ENCODE measurements around the gene RAB37. TPM values are rescaled to one million over a fixed set of nuclear protein-coding genes. Genes with fewer than 3 reads are reported as not detected.
A peak's percentile ranks its signal among the peaks of the same experiment; 100 is the strongest.

RAB37 gene
- total and polyA plus RNA-seq, 7 experiments from 2014 or later: 23.6 to 58.5 (median 30.7) TPM

DNA sequence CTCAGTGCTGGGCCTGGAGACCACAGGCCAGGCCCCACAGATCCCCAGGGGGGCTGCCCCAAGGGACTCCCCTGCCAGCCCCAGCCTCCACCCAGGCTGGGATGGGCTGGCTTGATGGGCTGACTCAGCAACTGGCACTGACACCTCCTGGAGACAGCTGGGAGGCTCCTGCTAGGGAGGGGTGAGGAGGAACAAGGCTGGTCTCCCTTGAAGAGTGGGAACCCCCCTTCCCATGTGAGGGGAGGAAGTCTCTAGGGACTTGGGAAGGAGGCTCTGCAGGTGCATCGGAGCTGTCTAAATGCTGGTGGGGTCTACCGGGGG lies 21.8 kb downstream of the RAB37 start:
- ChIA-PET POLR2A (interaction anchor here (2.7 to 20.3 kb wide), 5 partner anchors 9 to 20 kb away, joined by 18 to 372 read pairs (median 34); partner anchors contain the start of genes NAT9 and RAB37), CTCF (interaction anchor here (0.7 to 14.1 kb wide), 11 partner anchors 9 to 101 kb away, joined by 3 to 165 read pairs (median 9); partner anchors contain the start of genes NAT9 and RAB37)
- H3K36me3 Mint-ChIP-seq: no peaks in the 10 kb centered on the region

DNA sequence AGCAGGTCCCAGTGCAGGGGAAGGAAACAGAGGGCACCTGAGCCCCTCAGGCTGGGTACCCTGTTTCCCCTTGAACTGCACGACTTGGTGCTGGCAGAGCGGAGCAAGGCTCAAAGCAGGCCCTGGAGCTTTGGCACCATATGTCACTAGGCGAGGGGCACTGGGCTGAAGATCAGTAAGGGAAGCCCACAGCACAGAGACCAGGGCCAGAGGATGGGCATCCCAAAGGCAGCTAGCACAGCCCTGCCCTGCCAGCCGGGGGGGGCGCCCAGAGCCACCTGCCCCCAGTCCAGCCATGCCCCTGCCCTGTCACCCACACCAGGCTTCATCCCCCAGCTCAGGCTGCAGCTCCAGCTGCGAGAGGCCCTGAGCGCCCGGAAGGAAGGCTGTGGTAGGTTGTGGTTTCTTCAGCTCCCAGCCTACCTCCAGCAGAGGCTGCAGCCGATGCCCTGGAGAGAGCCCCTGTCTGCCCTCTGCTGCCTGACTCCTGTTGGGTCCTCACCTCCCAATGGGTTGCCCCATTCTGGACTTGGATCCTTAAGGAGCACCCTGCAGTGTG lies 22.3 kb downstream of the RAB37 start:
- Mint-ChIP-seq H3K27me3 (no peaks in the 10 kb centered on the region), H3K4me3 (peak overlapping the region; percentile 82 to 92 (median 84)), H3K9me3 (no peaks in the 10 kb centered on the region), H3K27ac (peak overlapping the region; percentile 75 to 97 (median 90)), H3K36me3 (no peaks in the 10 kb centered on the region), H3K4me1 (peaks cover 44 to 78% (median 62%) of the 10 kb centered on the region in 7 donors)
- Histone ChIP-seq H3K36me3 (ENCODE audit: control insufficient read depth in 2 of 3, insufficient read depth in 3 of 3, low read length in 3 of 3) (peaks cover 0 to 45% (median 7%) of the 10 kb centered on the region in 3 experiments), H3K4me1 (ENCODE audit: control insufficient read depth in 2 of 2, insufficient read depth in 2 of 2, low read length in 2 of 2) (peaks cover 69 to 82% of the 10 kb centered on the region in 2 donors), H3K9me3 (ENCODE audit: control insufficient read depth in 2 of 3, low read length in 3 of 3) (no peaks in the 10 kb centered on the region), H3K27me3 (ENCODE audit: control insufficient read depth in 2 of 2, insufficient read depth in 2 of 2, low read length in 2 of 2) (no peaks in the 10 kb centered on the region), H3K4me3 (ENCODE audit: low read length) (peak overlapping the region; percentile 60), H3K27ac (ENCODE audit: low read depth, low read length) (peak overlapping the region; percentile 49)
- CTCF ChIA-PET: interaction anchor here (0.7 to 14.1 kb wide), 10 partner anchors 9 to 101 kb away, joined by 3 to 165 read pairs (median 11); partner anchors contain the start of genes NAT9 and RAB37
- POLR2A ChIA-PET: interaction anchor here (0.7 to 20.3 kb wide), 6 partner anchors 9 to 25 kb away, joined by 3 to 372 read pairs (median 27); partner anchors contain the start of genes NAT9 and RAB37
- DNase-seq: peak in 6 of 9 donors; percentile 47 to 60 (median 56)
- ATAC-seq: peak; percentile 86
- intact Hi-C loops (cut with micrococcal nuclease): loop anchor here (1.0 to 10.0 kb wide), 6 partner anchors 8 to 555 kb away; partner anchors contain the start of genes NHERF1 (in 1 of the 2) and RPL38 (in 1 of the 2)

More for the DNA sequence above, 21.8 kb downstream of the RAB37 start:
- Histone ChIP-seq H3K4me1 (ENCODE audit: control insufficient read depth in 2 of 2, insufficient read depth in 2 of 2, low read length in 2 of 2) (peaks cover 74 to 86% of the 10 kb centered on the region in 2 donors), H3K27ac (ENCODE audit: low read depth, low read length) (peak overlapping the region; percentile 49), H3K27me3 (ENCODE audit: control insufficient read depth in 2 of 2, insufficient read depth in 2 of 2, low read length in 2 of 2) (no peaks in the 10 kb centered on the region), H3K36me3 (ENCODE audit: control insufficient read depth in 2 of 3, insufficient read depth in 3 of 3, low read length in 3 of 3) (peaks cover 0 to 40% (median 4%) of the 10 kb centered on the region in 3 experiments), H3K4me3 (ENCODE audit: low read length) (peak overlapping the region; percentile 60), H3K9me3 (ENCODE audit: control insufficient read depth in 2 of 3, low read length in 3 of 3) (no peaks in the 10 kb centered on the region)
- H3K4me3 Mint-ChIP-seq: peak overlapping the region; percentile 82 to 92 (median 84)
- peak; percentile 54 for ATAC-seq
- intact Hi-C loops (cut with micrococcal nuclease): loop anchor here (1.0 to 10.0 kb wide), 6 partner anchors 8 to 554 kb away; partner anchors contain the start of genes NHERF1 (in 1 of the 2) and RPL38 (in 1 of the 2)
- peak overlapping the region; percentile 75 to 97 (median 90) for H3K27ac Mint-ChIP-seq
- no peaks in the 10 kb centered on the region for H3K9me3 Mint-ChIP-seq
- no peaks in the 10 kb centered on the region for H3K27me3 Mint-ChIP-seq
- H3K4me1 Mint-ChIP-seq: peaks cover 47 to 83% (median 66%) of the 10 kb centered on the region in 7 donors
- DNase-seq: no peak

DNA sequence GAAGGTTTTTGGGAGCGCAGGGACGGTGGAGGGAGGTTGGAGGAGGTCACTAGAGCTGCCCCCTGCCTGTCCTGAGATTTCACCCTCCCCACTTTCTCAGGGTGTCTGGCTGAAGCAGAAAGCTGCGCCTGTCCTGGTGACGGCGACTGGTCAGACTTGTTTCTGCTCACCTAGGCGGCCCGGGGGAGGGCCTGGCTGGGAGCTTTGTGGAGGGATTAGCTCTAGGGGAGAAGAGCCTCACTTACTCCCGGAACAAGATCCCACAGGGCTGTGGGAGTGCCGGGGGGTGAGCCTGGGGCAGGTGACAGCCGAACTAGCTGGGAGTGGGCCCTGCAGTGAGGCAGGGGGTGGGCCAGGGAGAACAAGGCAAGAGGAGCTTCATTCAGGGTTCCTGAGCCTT lies 22.9 kb downstream of the RAB37 start:
- H3K9me3 ChIP-seq (ENCODE audit: control insufficient read depth in 2 of 3, low read length in 3 of 3): no peaks in the 10 kb centered on the region
- Mint-ChIP-seq H3K9me3 (no peaks in the 10 kb centered on the region), H3K27me3 (no peaks in the 10 kb centered on the region), H3K27ac (peak overlapping the region; percentile 19 to 97 (median 90)), H3K4me3 (peak overlapping the region; percentile 82 to 92 (median 84)), H3K36me3 (peaks cover 0 to 2% (median 0%) of the 10 kb centered on the region in 5 donors), H3K4me1 (peaks cover 41 to 71% (median 56%) of the 10 kb centered on the region in 7 donors)
- POLR2A ChIA-PET: interaction anchor here (0.5 to 20.3 kb wide), 7 partner anchors 10 to 356 kb away, joined by 3 to 372 read pairs (median 20); partner anchors contain the start of genes NAT9 and RAB37
- H3K4me1 ChIP-seq (ENCODE audit: control insufficient read depth in 2 of 2, insufficient read depth in 2 of 2, low read length in 2 of 2): peaks cover 64 to 78% of the 10 kb centered on the region in 2 donors
- no peaks in the 10 kb centered on the region for H3K27me3 ChIP-seq (ENCODE audit: control insufficient read depth in 2 of 2, insufficient read depth in 2 of 2, low read length in 2 of 2)
- H3K4me3 ChIP-seq (ENCODE audit: low read length): peak overlapping the region; percentile 60
- ATAC-seq (no peak), DNase-seq (no peak)
- intact Hi-C loops (cut with micrococcal nuclease): loop anchor here (1.0 to 10.0 kb wide), 6 partner anchors 9 to 555 kb away; partner anchors contain the start of genes NHERF1 (in 1 of the 2) and RPL38 (in 1 of the 2)
- CTCF ChIA-PET: interaction anchor here (1.0 to 14.1 kb wide), 9 partner anchors 10 to 102 kb away, joined by 3 to 165 read pairs (median 13); partner anchors contain the start of genes NAT9 and RAB37
- H3K36me3 ChIP-seq (ENCODE audit: control insufficient read depth in 2 of 3, insufficient read depth in 3 of 3, low read length in 3 of 3): peaks cover 0 to 46% (median 13%) of the 10 kb centered on the region in 3 experiments
- peak overlapping the region; percentile 49 for H3K27ac ChIP-seq (ENCODE audit: low read depth, low read length)

DNA sequence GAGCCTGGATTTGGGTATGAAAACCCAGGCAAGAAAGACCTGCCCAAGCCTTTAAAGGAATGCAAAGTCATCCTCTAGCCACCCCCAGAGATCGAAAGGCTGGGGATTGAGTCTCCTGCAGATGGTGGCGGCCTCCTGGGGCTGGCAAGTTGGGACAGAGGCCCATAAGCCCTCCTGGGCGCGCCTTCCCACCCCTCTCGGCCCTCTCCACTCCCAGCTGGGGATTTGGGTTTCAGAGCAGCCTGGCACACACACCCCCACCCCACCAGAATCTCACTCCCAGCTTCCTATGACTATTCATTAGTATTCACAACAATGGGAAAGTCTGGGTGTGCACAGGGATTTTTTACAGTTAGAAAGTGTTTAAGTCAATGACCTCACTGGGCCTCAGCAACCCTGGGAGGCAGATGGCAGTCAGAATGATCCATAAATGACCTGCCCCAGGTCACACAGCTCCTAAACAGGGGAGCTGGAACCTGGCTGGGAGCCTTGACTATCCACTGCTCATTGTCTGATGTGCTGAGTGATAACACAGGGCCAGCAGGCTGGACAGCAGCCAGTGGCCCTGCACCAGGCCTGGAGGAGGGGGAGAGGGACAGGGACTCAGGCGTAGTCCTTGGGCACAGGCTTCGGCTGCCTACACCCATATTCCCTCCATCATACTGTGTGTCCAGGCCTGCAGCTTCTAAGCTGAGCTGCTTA lies 23.5 kb downstream of the RAB37 start:
- H3K27ac Mint-ChIP-seq: peak overlapping the region; percentile 19 to 97 (median 88)
- H3K36me3 Mint-ChIP-seq: peaks cover 0 to 3% (median 0%) of the 10 kb centered on the region in 5 donors
- H3K27me3 Mint-ChIP-seq: no peaks in the 10 kb centered on the region
- no peaks in the 10 kb centered on the region for H3K9me3 Mint-ChIP-seq
- peak overlapping the region in 9 of 10 donors; percentile 14 to 92 (median 84) for H3K4me3 Mint-ChIP-seq
- Histone ChIP-seq H3K4me1 (ENCODE audit: control insufficient read depth in 2 of 2, insufficient read depth in 2 of 2, low read length in 2 of 2) (peaks cover 58 to 72% of the 10 kb centered on the region in 2 donors), H3K27ac (ENCODE audit: low read depth, low read length) (peak overlapping the region; percentile 49), H3K27me3 (ENCODE audit: control insufficient read depth in 2 of 2, insufficient read depth in 2 of 2, low read length in 2 of 2) (no peaks in the 10 kb centered on the region), H3K9me3 (ENCODE audit: control insufficient read depth in 2 of 3, low read length in 3 of 3) (no peaks in the 10 kb centered on the region), H3K36me3 (ENCODE audit: control insufficient read depth in 2 of 3, insufficient read depth in 3 of 3, low read length in 3 of 3) (peaks cover 0 to 48% (median 13%) of the 10 kb centered on the region in 3 experiments), H3K4me3 (ENCODE audit: low read length) (peak overlapping the region; percentile 60)
- peaks cover 35 to 65% (median 50%) of the 10 kb centered on the region in 7 donors for H3K4me1 Mint-ChIP-seq
- ChIA-PET CTCF (interaction anchor here (2.3 to 14.1 kb wide), 5 partner anchors 14 to 103 kb away, joined by 9 to 165 read pairs (median 34); partner anchors contain the start of genes NAT9 and RAB37), POLR2A (interaction anchor here (0.5 to 20.3 kb wide), 6 partner anchors 10 to 355 kb away, joined by 4 to 372 read pairs (median 27); partner anchors contain the start of genes NAT9 and RAB37)
- intact Hi-C loops (cut with micrococcal nuclease): no loop called here
- DNase-seq (no peak), ATAC-seq (no peak)

DNA sequence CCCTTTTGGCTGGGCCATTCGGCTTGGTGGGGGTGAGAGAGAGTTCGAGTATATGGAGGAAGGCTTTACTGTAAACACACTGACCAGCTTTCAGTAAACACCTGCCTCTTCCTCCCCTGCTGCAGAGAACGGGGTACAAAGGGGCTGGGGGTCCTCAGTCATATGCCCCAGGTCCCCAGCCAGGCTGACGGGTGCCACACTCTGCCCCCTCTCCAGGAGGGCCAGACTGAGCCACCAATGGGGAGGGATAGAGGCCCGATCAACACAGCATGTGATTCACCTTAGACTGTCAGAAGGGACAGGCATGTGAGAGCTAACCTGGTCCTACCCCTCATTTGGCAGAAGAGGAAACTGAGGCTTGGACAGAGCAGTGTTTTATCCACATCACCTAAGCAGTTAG lies 24.4 kb downstream of the RAB37 start:
- peak overlapping the region in 8 of 9 donors; percentile 28 to 97 (median 87) for H3K27ac Mint-ChIP-seq
- peaks cover 34 to 64% (median 51%) of the 10 kb centered on the region in 7 donors for H3K4me1 Mint-ChIP-seq
- no peaks in the 10 kb centered on the region for H3K27me3 ChIP-seq (ENCODE audit: control insufficient read depth in 2 of 2, insufficient read depth in 2 of 2, low read length in 2 of 2)
- H3K27me3 Mint-ChIP-seq: no peaks in the 10 kb centered on the region
- peaks cover 0 to 6% (median 0%) of the 10 kb centered on the region in 5 donors for H3K36me3 Mint-ChIP-seq
- ATAC-seq (no peak), DNase-seq (no peak)
- H3K4me3 Mint-ChIP-seq: peak overlapping the region in 2 of 10 donors; percentile 54 to 92
- peak overlapping the region; percentile 49 for H3K27ac ChIP-seq (ENCODE audit: low read depth, low read length)
- no peaks in the 10 kb centered on the region for H3K9me3 Mint-ChIP-seq
- no peaks in the 10 kb centered on the region for H3K9me3 ChIP-seq (ENCODE audit: control insufficient read depth in 2 of 3, low read length in 3 of 3)
- ChIA-PET CTCF (interaction anchor here (1.1 to 14.1 kb wide), 4 partner anchors 13 to 104 kb away, joined by 3 to 165 read pairs (median 45); partner anchors contain the start of gene NAT9), POLR2A (interaction anchor here (5.6 to 20.3 kb wide), 2 partner anchors 13 to 15 kb away, joined by 34 to 372 read pairs; partner anchors contain the start of gene NAT9)
- intact Hi-C loops (cut with micrococcal nuclease): no loop called here
- peaks cover 0 to 56% (median 13%) of the 10 kb centered on the region in 3 experiments for H3K36me3 ChIP-seq (ENCODE audit: control insufficient read depth in 2 of 3, insufficient read depth in 3 of 3, low read length in 3 of 3)
- no peak overlapping the region for H3K4me3 ChIP-seq (ENCODE audit: low read length)
- peaks cover 52 to 65% of the 10 kb centered on the region in 2 donors for H3K4me1 ChIP-seq (ENCODE audit: control insufficient read depth in 2 of 2, insufficient read depth in 2 of 2, low read length in 2 of 2)

Data from naive thymus-derived CD4-positive, alpha-beta T cell (primary cell).